ENCODE results near the gene EEFSEC. TPM values are rescaled to one million over a fixed set of nuclear protein-coding genes. Genes with fewer than 3 reads are reported as not detected.

The EEFSEC gene
- total RNA-seq, 1 donor from 2014 or later, result 7.1 TPM

- Mint-ChIP-seq H3K4me3 (ENCODE audit: unreplicated experiment) (no peak overlapping the region), H3K27me3 (ENCODE audit: unreplicated experiment) (peaks cover 3% of the 10 kb centered on the region), H3K4me1 (ENCODE audit: unreplicated experiment) (peaks cover 9% of the 10 kb centered on the region), H3K27ac (ENCODE audit: unreplicated experiment) (no peak overlapping the region), H3K9me3 (ENCODE audit: unreplicated experiment) (no peaks in the 10 kb centered on the region), H3K36me3 (ENCODE audit: low read depth, unreplicated experiment) (no peaks in the 10 kb centered on the region)
- DNase-seq (ENCODE audit: low spot score), result no peak
- TF ChIP-seq, protein P1, sequence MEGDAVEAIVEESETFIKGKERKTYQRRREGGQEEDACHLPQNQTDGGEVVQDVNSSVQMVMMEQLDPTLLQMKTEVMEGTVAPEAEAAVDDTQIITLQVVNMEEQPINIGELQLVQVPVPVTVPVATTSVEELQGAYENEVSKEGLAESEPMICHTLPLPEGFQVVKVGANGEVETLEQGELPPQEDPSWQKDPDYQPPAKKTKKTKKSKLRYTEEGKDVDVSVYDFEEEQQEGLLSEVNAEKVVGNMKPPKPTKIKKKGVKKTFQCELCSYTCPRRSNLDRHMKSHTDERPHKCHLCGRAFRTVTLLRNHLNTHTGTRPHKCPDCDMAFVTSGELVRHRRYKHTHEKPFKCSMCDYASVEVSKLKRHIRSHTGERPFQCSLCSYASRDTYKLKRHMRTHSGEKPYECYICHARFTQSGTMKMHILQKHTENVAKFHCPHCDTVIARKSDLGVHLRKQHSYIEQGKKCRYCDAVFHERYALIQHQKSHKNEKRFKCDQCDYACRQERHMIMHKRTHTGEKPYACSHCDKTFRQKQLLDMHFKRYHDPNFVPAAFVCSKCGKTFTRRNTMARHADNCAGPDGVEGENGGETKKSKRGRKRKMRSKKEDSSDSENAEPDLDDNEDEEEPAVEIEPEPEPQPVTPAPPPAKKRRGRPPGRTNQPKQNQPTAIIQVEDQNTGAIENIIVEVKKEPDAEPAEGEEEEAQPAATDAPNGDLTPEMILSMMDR (IDR thresholded peaks at IDR 0.05; ENCODE audit: unreplicated experiment), result no peak
Observed at GRCh38 chr3:128382221-128382807, 229.0 kb downstream of the EEFSEC start.

GRCh38 chr3:128383316-128384235 is 230.3 kb downstream of the EEFSEC start:
- DNase-seq (ENCODE audit: low spot score), result no peak
- Mint-ChIP-seq H3K4me1 (ENCODE audit: unreplicated experiment) (peaks cover 9% of the 10 kb centered on the region), H3K27ac (ENCODE audit: unreplicated experiment) (no peak overlapping the region), H3K9me3 (ENCODE audit: unreplicated experiment) (no peaks in the 10 kb centered on the region), H3K4me3 (ENCODE audit: unreplicated experiment) (no peak overlapping the region), H3K36me3 (ENCODE audit: low read depth, unreplicated experiment) (no peaks in the 10 kb centered on the region), H3K27me3 (ENCODE audit: unreplicated experiment) (peaks cover 10% of the 10 kb centered on the region)
- TF ChIP-seq, protein P1 (IDR thresholded peaks at IDR 0.05; ENCODE audit: unreplicated experiment), result no peak

DNA sequence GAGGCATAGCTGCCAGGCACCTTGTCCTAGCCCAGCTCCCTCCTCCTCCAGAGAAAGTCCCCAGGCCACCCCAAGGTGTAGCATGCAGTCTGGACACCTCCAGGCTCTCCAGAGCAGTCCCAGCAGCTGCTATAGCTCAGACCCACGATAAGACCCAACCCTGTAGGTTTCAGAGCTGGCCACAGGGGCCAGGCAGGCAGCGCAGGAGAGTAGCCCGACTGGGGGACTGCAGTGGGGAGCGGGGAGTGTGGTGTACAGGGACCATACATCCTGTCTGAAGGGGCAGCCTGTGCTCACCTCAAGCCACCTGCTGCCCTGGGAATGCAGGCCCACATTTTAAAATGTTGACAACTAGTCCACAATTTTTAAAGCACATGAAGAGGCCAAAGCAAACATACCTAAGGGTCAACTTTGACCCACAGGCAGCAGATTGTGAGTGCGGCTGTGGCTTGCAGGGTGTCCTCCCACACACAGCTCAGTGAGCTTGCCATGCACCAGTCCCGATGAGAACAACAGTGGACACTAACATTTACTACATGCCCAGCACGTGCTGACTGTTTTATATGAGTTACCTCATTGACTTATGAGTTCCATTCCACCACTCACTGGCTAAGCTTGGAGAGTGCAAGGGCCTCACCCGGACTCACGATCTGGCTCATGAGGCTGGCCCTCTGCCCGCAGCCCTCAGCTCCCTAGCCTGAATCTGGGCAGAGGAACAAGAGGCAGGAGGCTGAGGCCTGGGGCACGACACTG is 232.0 kb downstream of the EEFSEC start:
- Mint-ChIP-seq H3K27ac (ENCODE audit: unreplicated experiment) (no peak overlapping the region), H3K27me3 (ENCODE audit: unreplicated experiment) (peaks cover 10% of the 10 kb centered on the region)

GRCh38 chr3:128388932-128389331 is 235.7 kb downstream of the EEFSEC start:
- DNase-seq (ENCODE audit: low spot score), result no peak
- Mint-ChIP-seq H3K27me3 (ENCODE audit: unreplicated experiment) (peaks cover 16% of the 10 kb centered on the region), H3K36me3 (ENCODE audit: low read depth, unreplicated experiment) (peaks cover 5% of the 10 kb centered on the region), H3K4me3 (ENCODE audit: unreplicated experiment) (no peak overlapping the region), H3K27ac (ENCODE audit: unreplicated experiment) (no peak overlapping the region), H3K4me1 (ENCODE audit: unreplicated experiment) (peaks cover 2% of the 10 kb centered on the region), H3K9me3 (ENCODE audit: unreplicated experiment) (no peaks in the 10 kb centered on the region)
- TF ChIP-seq, protein P1 (IDR thresholded peaks at IDR 0.05; ENCODE audit: unreplicated experiment), result no peak

More for the DNA sequence above, 232.0 kb downstream of the EEFSEC start:
- TF ChIP-seq, protein P1 (IDR thresholded peaks at IDR 0.05; ENCODE audit: unreplicated experiment), result no peak
- Mint-ChIP-seq H3K36me3 (ENCODE audit: low read depth, unreplicated experiment) (no peaks in the 10 kb centered on the region), H3K9me3 (ENCODE audit: unreplicated experiment) (no peaks in the 10 kb centered on the region), H3K4me1 (ENCODE audit: unreplicated experiment) (peaks cover 9% of the 10 kb centered on the region), H3K4me3 (ENCODE audit: unreplicated experiment) (no peak overlapping the region)
- DNase-seq (ENCODE audit: low spot score), result no peak
